Breast epithelium (tissue), 4 donors: ENCODE data around the gene APOE. TPM values are rescaled to one million over a fixed set of nuclear protein-coding genes. Genes with fewer than 3 reads are reported as not detected.

Experiments
- DNase-seq, 2 donors: peaks; one replicate each; pipeline ENCODE4 v3.0.0-alpha.2; 2019; ENCODE audit warnings: low spot score in 2 of 2
- H3K27ac ChIP-seq, 2 donors: fragments of 200-600 bp; sonication (generic) in 1 of 2; one replicate each; pipeline ENCODE4 v1.5.1; 2016 to 2019; ENCODE audit warnings: mild to moderate bottlenecking in 1 of 2
- H3K27me3 ChIP-seq, 2 donors: fragments of 200-600 bp; sonication (generic) in 1 of 2; one replicate each; pipeline versions ENCODE4 v1.5.1 to v1.6.0; 2017 to 2019; ENCODE audit warnings: control low read depth in 1 of 2, mild to moderate bottlenecking in 1 of 2
- H3K36me3 ChIP-seq: fragments of 200-600 bp; one replicate; pipeline ENCODE4 v1.5.1; 2019
- H3K4me1 ChIP-seq, 2 donors: fragments of 200-600 bp; sonication (generic); one replicate each; pipeline ENCODE4 v1.5.1; 2016 to 2019; ENCODE audit warnings: control low read depth in 1 of 2
- H3K4me3 ChIP-seq, 3 donors: fragments of 200-600 bp; sonication (generic); 1 replicate in 2 of 3; 2 replicates in 1 of 3; pipeline ENCODE4 v1.5.1; 2016 to 2019; ENCODE audit warnings: mild to moderate bottlenecking in 3 of 3, moderate library complexity in 2 of 3
- H3K9me3 ChIP-seq, 2 donors: fragments of 200-600 bp; sonication (generic) in 1 of 2; one replicate each; pipeline ENCODE4 v1.5.1; 2016 to 2019; ENCODE audit warnings: control low read depth in 1 of 2
- CTCF ChIP-seq, 3 donors: fragments of 450-650 bp; IDR thresholded peaks; one replicate each; pipeline ENCODE4 v1.5.1; 2016 to 2017; ENCODE audit warnings: antibody characterized with exemption in 3 of 3, mild to moderate bottlenecking in 3 of 3, moderate library complexity in 3 of 3
- POLR2A ChIP-seq: fragments of 450-650 bp; IDR thresholded peaks from one replicate; pipeline ENCODE4 v1.6.1; 2016; ENCODE audit warnings: antibody characterized with exemption, mild to moderate bottlenecking, moderate library complexity
- POLR2AphosphoS5 ChIP-seq, 3 donors: sonication (generic); formaldehyde crosslinking; IDR thresholded peaks; one replicate each; pipeline ENCODE4 v1.6.1; 2017; ENCODE audit warnings: antibody characterized with exemption in 3 of 3
- intact Hi-C: fragments of 100-400 bp; cut with DNase I; formaldehyde crosslinking; loops from one replicate; pipeline ENCODE4 v1.15.1; 2023; ENCODE audit warnings: low total_unique reads
- total RNA-seq, 3 donors: library from RNA; depleted of rRNA; stranded (reverse); fragments of >200 nt; gene quantifications; one replicate each; pipeline ENCODE4 v1.1.0, GENCODE V29; 2016

The APOE gene
- total RNA-seq, 3 donors from 2014 or later = 439 to 1,162 (median 1,092) TPM

DNA sequence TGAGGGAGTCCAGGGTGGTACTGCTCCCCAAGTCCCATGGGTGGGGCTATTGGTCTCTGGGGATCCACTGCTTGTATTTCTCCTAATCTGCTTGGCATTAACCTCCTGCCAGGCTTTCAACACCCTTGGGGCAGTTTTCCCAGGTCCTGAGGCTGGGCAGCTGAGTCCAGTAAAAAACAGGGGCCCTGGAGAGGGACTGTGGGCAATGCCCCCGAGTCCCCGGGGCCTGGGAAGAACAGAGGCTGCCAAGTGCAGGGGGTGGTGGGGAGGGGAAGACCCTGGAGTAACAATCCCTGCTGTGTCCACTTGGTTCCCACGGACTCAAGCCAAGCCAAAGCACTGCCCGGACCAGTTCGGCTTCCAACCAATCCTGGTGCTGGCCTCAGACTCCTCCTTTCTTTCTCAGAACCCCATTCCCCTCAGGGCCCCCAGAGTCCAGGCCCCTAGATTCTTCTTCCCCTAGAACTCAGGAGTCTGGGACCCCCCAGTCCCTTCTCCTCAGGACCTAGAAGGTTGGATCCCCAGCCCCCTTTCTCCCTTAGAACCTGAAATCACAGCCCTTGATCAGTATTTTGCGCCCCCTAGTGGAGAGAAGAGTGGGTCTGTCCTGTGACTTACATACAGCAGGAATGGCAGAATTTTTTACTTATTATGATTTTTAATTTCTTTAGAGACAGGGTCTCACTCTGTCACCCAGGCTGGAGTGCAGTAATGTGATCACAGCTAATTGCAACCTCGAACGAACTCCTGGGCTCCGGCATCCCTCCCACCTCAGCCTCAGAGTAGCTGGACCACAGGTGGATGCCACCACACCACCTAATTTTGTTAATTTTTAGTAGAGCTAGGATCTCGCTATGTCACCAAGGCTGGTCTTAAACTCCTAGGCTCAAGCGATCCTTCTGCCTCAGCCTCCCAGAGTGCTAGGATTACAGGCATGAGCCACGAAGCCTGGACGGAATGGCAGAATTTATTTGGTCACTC lies 45.9 kb downstream of the APOE start:
- DNase-seq = peak; percentile 67 to 73
- Histone ChIP-seq H3K4me1 (peaks cover 7 to 27% of the 10 kb centered on the region in 2 donors), H3K27ac (peak overlapping the region; percentile 83 to 84), H3K9me3 (no peaks in the 10 kb centered on the region), H3K36me3 (no peaks in the 10 kb centered on the region), H3K4me3 (peak overlapping the region in 2 of 3 donors; percentile 8 to 40), H3K27me3 (no peaks in the 10 kb centered on the region)
- intact Hi-C loops = no loop called here
- TF ChIP-seq CTCF (IDR thresholded peaks at IDR 0.05) (peak; percentile 94 to 97 (median 94)), POLR2A (no peak), POLR2AphosphoS5 (IDR thresholded peaks at IDR 0.05) (no peak)

GRCh38 chr19:44954278-44954648 lies 48.7 kb downstream of the APOE start:
- H3K4me1 ChIP-seq = peaks cover 11 to 40% of the 10 kb centered on the region in 2 donors
- intact Hi-C loops = no loop called here
- DNase-seq = no peak
- TF ChIP-seq POLR2A (no peak), CTCF (IDR thresholded peaks at IDR 0.05) (no peak), POLR2AphosphoS5 (IDR thresholded peaks at IDR 0.05) (no peak)
- no peaks in the 10 kb centered on the region for H3K9me3 ChIP-seq
- H3K27me3 ChIP-seq = no peaks in the 10 kb centered on the region
- no peaks in the 10 kb centered on the region for H3K36me3 ChIP-seq
- peak overlapping the region; percentile 96 to 100 (median 97) for H3K4me3 ChIP-seq
- H3K27ac ChIP-seq = peak overlapping the region; percentile 90 to 91

- Histone ChIP-seq H3K4me1 (peaks cover 11 to 40% of the 10 kb centered on the region in 2 donors), H3K27ac (peak within 1 kb of the TSS; percentile 90 to 91), H3K36me3 (no peaks in the 10 kb centered on the region), H3K4me3 (peak within 1 kb of the TSS; percentile 96 to 100 (median 97)), H3K27me3 (no peaks in the 10 kb centered on the region), H3K9me3 (no peaks in the 10 kb centered on the region)
- DNase-seq = peak; percentile 96 to 98
- peak; percentile 88 for TF ChIP-seq POLR2A
- TF ChIP-seq CTCF (IDR thresholded peaks at IDR 0.05) = peak in 2 of 3 donors; percentile 34 to 57
- peak; percentile 96 to 99 (median 97) for TF ChIP-seq POLR2AphosphoS5 (IDR thresholded peaks at IDR 0.05)
- intact Hi-C loops = no loop called here
Observed at GRCh38 chr19:44954649-44955504, 49.3 kb downstream of the APOE start, which contains the start of gene CLPTM1. Gene CLPTM1, plus strand, starts transcription at chr19:44955380. Its CDS starts 16 bp downstream, at chr19:44955396.

DNA sequence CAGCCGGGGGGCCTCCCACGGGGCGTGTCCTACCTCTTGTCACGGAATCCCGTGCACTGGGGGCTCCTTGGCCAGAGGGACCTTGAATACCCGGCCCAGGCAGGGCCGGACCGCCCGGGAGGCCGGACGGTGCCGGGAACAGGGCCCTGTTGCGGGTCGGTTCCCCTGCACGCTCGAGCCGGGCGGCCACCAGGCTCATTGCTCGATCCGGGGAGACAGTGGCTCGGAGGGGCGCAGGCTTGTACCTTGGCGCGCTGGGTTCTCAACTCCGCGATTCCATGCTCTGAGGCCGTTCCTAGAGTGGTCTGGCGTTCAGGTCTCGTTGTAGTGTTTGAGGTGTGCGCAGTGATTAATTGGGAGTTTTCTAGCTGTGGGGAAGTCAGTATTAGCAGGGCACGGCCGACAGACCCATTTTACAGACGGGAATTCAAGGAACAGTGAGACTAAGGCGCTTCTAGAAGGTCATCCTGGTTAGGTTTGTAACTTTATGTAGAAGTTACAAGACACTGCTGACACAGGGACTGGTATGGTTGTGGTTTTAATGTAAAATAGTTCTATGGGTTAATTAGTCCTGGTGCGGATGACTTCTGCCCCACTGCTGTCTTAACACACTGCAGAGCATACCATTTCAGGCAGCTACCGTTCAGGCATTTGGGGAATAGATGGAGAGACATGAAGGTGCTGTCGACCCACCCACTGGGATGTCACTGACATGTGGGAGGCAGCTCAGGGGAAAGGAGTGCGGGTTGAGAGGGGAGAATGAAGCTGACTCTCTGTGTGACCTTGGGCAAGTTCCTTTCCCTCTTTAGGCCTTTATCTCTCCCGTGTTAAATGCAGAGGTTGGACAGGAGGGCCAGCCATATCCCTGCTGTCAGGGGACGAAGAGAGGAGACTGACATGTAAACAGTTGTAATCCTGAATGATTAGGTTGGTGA lies 50.2 kb downstream of the APOE start:
- TF ChIP-seq POLR2AphosphoS5 (IDR thresholded peaks at IDR 0.05) = no peak
- no peak for TF ChIP-seq CTCF (IDR thresholded peaks at IDR 0.05)
- TF ChIP-seq POLR2A = no peak
- no peak for DNase-seq
- intact Hi-C loops = no loop called here
- Histone ChIP-seq H3K27me3 (no peaks in the 10 kb centered on the region), H3K27ac (peak overlapping the region; percentile 90 to 91), H3K4me1 (peaks cover 11 to 40% of the 10 kb centered on the region in 2 donors), H3K36me3 (no peaks in the 10 kb centered on the region), H3K4me3 (peak overlapping the region; percentile 96 to 100 (median 97)), H3K9me3 (no peaks in the 10 kb centered on the region)
